Esophagus (tissue), 2 donors: ENCODE measurements around the gene FOXR1. TPM values are rescaled to one million over a fixed set of nuclear protein-coding genes. Genes with fewer than 3 reads are reported as not detected.
A peak's percentile ranks its signal among the peaks of the same experiment; 100 is the strongest.

Source experiments
- H3K27ac ChIP-seq, 2 donors: one replicate each; pipeline ENCODE4 v1.5.1; 2013; ENCODE audit warnings: low read depth in 2 of 2, mild to moderate bottlenecking in 2 of 2, inconsistent platforms in 1 of 2, low read length in 1 of 2, moderate library complexity in 1 of 2
- H3K27me3 ChIP-seq, 2 donors: one replicate each; pipeline ENCODE4 v1.6.1; 2013; ENCODE audit warnings: low read length in 2 of 2, control low read depth in 1 of 2, mild to moderate bottlenecking in 1 of 2; ENCODE audit not compliant: insufficient read depth in 2 of 2, control insufficient read depth in 1 of 2
- H3K36me3 ChIP-seq, 2 donors: one replicate each; pipeline ENCODE4 v1.6.1; 2013; ENCODE audit warnings: low read length in 1 of 2; ENCODE audit not compliant: control insufficient read depth in 2 of 2, insufficient read depth in 2 of 2
- H3K4me1 ChIP-seq, 2 donors: one replicate each; pipeline ENCODE4 v1.6.1; 2013; ENCODE audit warnings: low read length in 1 of 2; ENCODE audit not compliant: control insufficient read depth in 2 of 2, insufficient read depth in 2 of 2
- H3K4me3 ChIP-seq, 2 donors: one replicate each; pipeline ENCODE4 v1.5.1; 2013; ENCODE audit warnings: low read length in 2 of 2, mild to moderate bottlenecking in 2 of 2, low read depth in 1 of 2, moderate library complexity in 1 of 2
- H3K9me3 ChIP-seq, 2 donors: one replicate each; pipeline ENCODE4 v1.6.1; 2013; ENCODE audit warnings: mild to moderate bottlenecking in 2 of 2, low read depth in 1 of 2, low read length in 1 of 2, moderate library complexity in 1 of 2; ENCODE audit not compliant: control insufficient read depth in 2 of 2, insufficient read depth in 1 of 2
- WGBS, 2 donors: extraction: QIAGEN DNeasy Blood & Tissue Kit; methylation state at CpG; one replicate each; pipeline ENCODE4 v1.1.7; 2013; 5-methylcytosine and 5-hydroxymethylcytosine counted together
- polyA plus RNA-seq, 2 donors: library from polyadenylated mRNA; stranded (reverse); fragments of 200-250 nt; gene quantifications; one replicate each; pipeline ENCODE4 v1.2.3, GENCODE V29; 2013
- donor health status: healthy with polysubstance abuse.
- donor health status: Bipolar disorder and iron deficiency.

The FOXR1 gene
- polyA plus RNA-seq, 2 donors, result not detected

GRCh38 chr11:119024430-119025098 is 53.0 kb downstream of the FOXR1 start:
- H3K4me1 ChIP-seq, result peaks cover 4 to 10% of the 10 kb centered on the region in 2 donors
- no peaks in the 10 kb centered on the region for H3K27me3 ChIP-seq
- H3K36me3 ChIP-seq, result peaks cover 5 to 18% of the 10 kb centered on the region in 2 donors
- H3K4me3 ChIP-seq, result no peak overlapping the region
- H3K27ac ChIP-seq, result no peak overlapping the region
- 72 to 80% methylated on average over 15 of the region's 15 CpGs for WGBS, 2 donors
- H3K9me3 ChIP-seq, result no peaks in the 10 kb centered on the region

- H3K27me3 ChIP-seq, result no peaks in the 10 kb centered on the region
- H3K36me3 ChIP-seq, result peaks cover 5 to 18% of the 10 kb centered on the region in 2 donors
- WGBS, 2 donors, result 70% methylated on average over 5 of the region's 5 CpGs
- H3K9me3 ChIP-seq, result no peaks in the 10 kb centered on the region
- peak overlapping the region in 1 of 2 donors; percentile 9 for H3K27ac ChIP-seq
- H3K4me1 ChIP-seq, result peaks cover 4 to 14% of the 10 kb centered on the region in 2 donors
- H3K4me3 ChIP-seq, result no peak overlapping the region
Measured at GRCh38 chr11:119025099-119025473, 53.5 kb downstream of the FOXR1 start.

GRCh38 chr11:119025541-119025940 is 54.0 kb downstream of the FOXR1 start:
- H3K9me3 ChIP-seq, result no peaks in the 10 kb centered on the region
- WGBS, 2 donors, result 85 to 94% methylated on average over 5 of the region's 5 CpGs
- peaks cover 4 to 14% of the 10 kb centered on the region in 2 donors for H3K4me1 ChIP-seq
- H3K27ac ChIP-seq, result peak overlapping the region in 1 of 2 donors; percentile 9
- peaks cover 5 to 18% of the 10 kb centered on the region in 2 donors for H3K36me3 ChIP-seq
- H3K4me3 ChIP-seq, result no peak overlapping the region
- H3K27me3 ChIP-seq, result no peaks in the 10 kb centered on the region

GRCh38 chr11:119025978-119026766 is 54.6 kb downstream of the FOXR1 start:
- H3K4me1 ChIP-seq, result peaks cover 4 to 14% of the 10 kb centered on the region in 2 donors
- H3K4me3 ChIP-seq, result no peak overlapping the region
- peaks cover 5 to 18% of the 10 kb centered on the region in 2 donors for H3K36me3 ChIP-seq
- no peaks in the 10 kb centered on the region for H3K27me3 ChIP-seq
- no peak overlapping the region for H3K27ac ChIP-seq
- 85 to 89% methylated on average over 16 of the region's 16 CpGs for WGBS, 2 donors
- H3K9me3 ChIP-seq, result no peaks in the 10 kb centered on the region

GRCh38 chr11:119026970-119027369 is 55.4 kb downstream of the FOXR1 start:
- 95 to 96% methylated on average over 2 of the region's 2 CpGs for WGBS, 2 donors
- peaks cover 5 to 18% of the 10 kb centered on the region in 2 donors for H3K36me3 ChIP-seq
- H3K4me1 ChIP-seq, result peaks cover 4 to 14% of the 10 kb centered on the region in 2 donors
- H3K9me3 ChIP-seq, result no peaks in the 10 kb centered on the region
- no peak overlapping the region for H3K27ac ChIP-seq
- H3K27me3 ChIP-seq, result no peaks in the 10 kb centered on the region
- H3K4me3 ChIP-seq, result no peak overlapping the region

GRCh38 chr11:119027561-119028345 is 56.2 kb downstream of the FOXR1 start:
- H3K4me1 ChIP-seq, result peaks cover 4 to 14% of the 10 kb centered on the region in 2 donors
- peaks cover 5 to 18% of the 10 kb centered on the region in 2 donors for H3K36me3 ChIP-seq
- H3K4me3 ChIP-seq, result no peak overlapping the region
- WGBS, 2 donors, result 92 to 94% methylated on average over 9 of the region's 9 CpGs
- no peaks in the 10 kb centered on the region for H3K27me3 ChIP-seq
- H3K9me3 ChIP-seq, result no peaks in the 10 kb centered on the region
- H3K27ac ChIP-seq, result no peak overlapping the region

GRCh38 chr11:119028346-119029068 is 56.9 kb downstream of the FOXR1 start:
- Histone ChIP-seq H3K27ac (no peak overlapping the region), H3K27me3 (no peaks in the 10 kb centered on the region), H3K36me3 (peaks cover 5 to 14% of the 10 kb centered on the region in 2 donors), H3K4me3 (no peak overlapping the region), H3K4me1 (peaks cover 4 to 14% of the 10 kb centered on the region in 2 donors), H3K9me3 (no peaks in the 10 kb centered on the region)
- WGBS, 2 donors, result 63 to 79% methylated on average over 9 of the region's 9 CpGs

GRCh38 chr11:119029069-119029339 is 57.4 kb downstream of the FOXR1 start:
- WGBS, 2 donors, result 67 to 90% methylated on average over 1 of the region's 1 CpG
- H3K4me3 ChIP-seq, result no peak overlapping the region
- peaks cover 5 to 14% of the 10 kb centered on the region in 2 donors for H3K36me3 ChIP-seq
- H3K27me3 ChIP-seq, result no peaks in the 10 kb centered on the region
- H3K9me3 ChIP-seq, result no peaks in the 10 kb centered on the region
- H3K4me1 ChIP-seq, result peaks cover 4 to 14% of the 10 kb centered on the region in 2 donors
- no peak overlapping the region for H3K27ac ChIP-seq
